H9 (cell line): ENCODE data around the gene RCHY1. TPM values are rescaled to one million over a fixed set of nuclear protein-coding genes. Genes with fewer than 3 reads are reported as not detected.

Experiments
- DNase-seq: peaks from one replicate; pipeline ENCODE4 v3.0.0-alpha.2; 2017
- H2AFZ ChIP-seq: one replicate; pipeline ENCODE4 v1.6.1; 2013; ENCODE audit warnings: mild to moderate bottlenecking, low read length, control low read depth, moderate library complexity
- H2AK5ac ChIP-seq: 2 replicates; pipeline ENCODE4 v1.6.1; 2013; ENCODE audit warnings: low read length, control low read depth, mixed read lengths; ENCODE audit not compliant: insufficient read length
- H2BK120ac ChIP-seq: one replicate; pipeline ENCODE4 v1.6.1; 2013; ENCODE audit warnings: low read depth, mild to moderate bottlenecking, low read length, control low read depth, inconsistent platforms; ENCODE audit not compliant: poor library complexity, severe bottlenecking
- H2BK12ac ChIP-seq: 2 replicates; pipeline ENCODE4 v1.6.1; 2013; ENCODE audit warnings: low read length, control low read depth, mixed read lengths, low read depth; ENCODE audit not compliant: insufficient read length
- H2BK15ac ChIP-seq: 2 replicates; pipeline ENCODE4 v1.6.1; 2013; ENCODE audit warnings: low read depth, low read length, control low read depth
- H2BK20ac ChIP-seq: one replicate; pipeline ENCODE4 v1.6.1; 2013; ENCODE audit warnings: low read depth, mild to moderate bottlenecking, low read length, control low read depth, inconsistent platforms; ENCODE audit not compliant: poor library complexity, severe bottlenecking
- H2BK5ac ChIP-seq: 2 replicates; pipeline ENCODE4 v1.6.1; 2013; ENCODE audit warnings: low read length, control low read depth, mixed read lengths; ENCODE audit not compliant: insufficient read length
- H3K14ac ChIP-seq: 2 replicates; pipeline ENCODE4 v1.6.1; 2013; ENCODE audit warnings: low read length, control low read depth; ENCODE audit not compliant: insufficient read depth
- H3K18ac ChIP-seq: 2 replicates; pipeline ENCODE4 v1.6.1; 2013; ENCODE audit warnings: low read depth, mild to moderate bottlenecking, mixed read lengths, low read length, control low read depth; ENCODE audit not compliant: insufficient read length
- H3K23ac ChIP-seq: 2 replicates; pipeline ENCODE4 v1.6.1; 2013; ENCODE audit warnings: low read length, control low read depth, mixed read lengths, low read depth; ENCODE audit not compliant: insufficient read length
- H3K23me2 ChIP-seq: 2 replicates; pipeline ENCODE4 v1.6.1; 2013; ENCODE audit warnings: low read depth, mild to moderate bottlenecking, mixed read lengths, low read length, control low read depth; ENCODE audit not compliant: insufficient read length, poor library complexity, severe bottlenecking
- H3K27ac ChIP-seq: 2 replicates; pipeline ENCODE4 v1.5.1; 2013; ENCODE audit warnings: low read length, control low read depth, mixed read lengths, low read depth; ENCODE audit not compliant: insufficient read length
- H3K27me3 ChIP-seq: 2 replicates; pipeline ENCODE4 v1.6.1; 2013; ENCODE audit warnings: low read length, control low read depth, inconsistent platforms; ENCODE audit not compliant: insufficient read depth
- H3K4ac ChIP-seq: 2 replicates; pipeline ENCODE4 v1.6.1; 2013; ENCODE audit warnings: low read depth, mild to moderate bottlenecking, control low read depth, inconsistent platforms, low read length, moderate library complexity
- H3K4me1 ChIP-seq: 2 replicates; pipeline ENCODE4 v1.6.1; 2013; ENCODE audit warnings: low read length, control low read depth, inconsistent platforms; ENCODE audit not compliant: insufficient read depth
- H3K4me2 ChIP-seq: 2 replicates; pipeline ENCODE4 v1.6.1; 2013; ENCODE audit warnings: low read length, control low read depth, mixed read lengths; ENCODE audit not compliant: insufficient read length, insufficient read depth
- H3K56ac ChIP-seq: 2 replicates; pipeline ENCODE4 v1.6.1; 2013; ENCODE audit warnings: low read depth, mild to moderate bottlenecking, mixed read lengths, low read length, control low read depth; ENCODE audit not compliant: insufficient read length
- H3K79me1 ChIP-seq: 2 replicates; pipeline ENCODE4 v1.6.1; 2013; ENCODE audit warnings: low read depth, mild to moderate bottlenecking, moderate library complexity, low read length, control low read depth, inconsistent platforms; ENCODE audit not compliant: insufficient read depth, poor library complexity, severe bottlenecking
- H3K79me2 ChIP-seq: 2 replicates; pipeline ENCODE4 v1.6.1; 2013; ENCODE audit warnings: low read length, control low read depth, inconsistent platforms; ENCODE audit not compliant: insufficient read depth
- H3K9ac ChIP-seq: 2 replicates; pipeline ENCODE4 v1.6.1; 2013; ENCODE audit warnings: low read length, control low read depth, mixed read lengths; ENCODE audit not compliant: insufficient read length; ENCODE audit errors: extremely low read depth
- H3K9me3 ChIP-seq: one replicate; pipeline ENCODE4 v1.6.1; 2013; ENCODE audit warnings: low read depth, low read length, inconsistent platforms; ENCODE audit not compliant: control insufficient read depth
- H3T11ph ChIP-seq: one replicate; pipeline ENCODE4 v1.6.1; 2013; ENCODE audit warnings: mild to moderate bottlenecking, low read length, control low read depth, inconsistent platforms
- H4K20me1 ChIP-seq: one replicate; pipeline ENCODE4 v1.6.1; 2013; ENCODE audit not compliant: control insufficient read depth, insufficient read length, insufficient read depth
- H4K5ac ChIP-seq: 2 replicates; pipeline ENCODE4 v1.6.1; 2013; ENCODE audit warnings: low read depth, mild to moderate bottlenecking, mixed read lengths, low read length, control low read depth; ENCODE audit not compliant: insufficient read length
- H4K8ac ChIP-seq: replicated peaks from 2 replicates; pipeline ENCODE4 v1.6.1; 2013; ENCODE audit warnings: low read length, control low read depth, mixed read lengths, low read depth; ENCODE audit not compliant: insufficient read length
- H4K91ac ChIP-seq: 2 replicates; pipeline ENCODE4 v1.6.1; 2013; ENCODE audit warnings: low read depth, mild to moderate bottlenecking, moderate library complexity, mixed read lengths, low read length, control low read depth; ENCODE audit not compliant: insufficient read length
- H3K27ac Mint-ChIP-seq, 3 experiments: 2 replicates in 2 of 3; 3 replicates in 1 of 3; pipeline ENCODE4 v1.8.0; 2020 to 2021; ENCODE audit warnings: mixed read lengths in 3 of 3, mild to moderate bottlenecking in 1 of 3, moderate library complexity in 1 of 3
- H3K27me3 Mint-ChIP-seq: 2 replicates; pipeline ENCODE4 v1.8.0; 2021; ENCODE audit warnings: low read depth, mild to moderate bottlenecking, moderate library complexity, mixed read lengths
- H3K36me3 Mint-ChIP-seq, 3 experiments: 2 replicates in 2 of 3; 3 replicates in 1 of 3; pipeline ENCODE4 v1.8.0; 2020 to 2021; ENCODE audit warnings: low read depth in 3 of 3, mixed read lengths in 3 of 3; ENCODE audit not compliant: insufficient read depth in 1 of 3
- H3K4me1 Mint-ChIP-seq, 2 experiments: 2 replicates each; pipeline ENCODE4 v1.8.0; 2020; ENCODE audit warnings: mixed read lengths in 2 of 2
- H3K4me3 Mint-ChIP-seq, 2 experiments: 2 replicates in 1 of 2; 3 replicates in 1 of 2; pipeline ENCODE4 v1.8.0; 2020 to 2021; ENCODE audit warnings: mild to moderate bottlenecking in 2 of 2, mixed read lengths in 2 of 2, moderate library complexity in 1 of 2
- H3K9me3 Mint-ChIP-seq, 2 experiments: 2 replicates in 1 of 2; 3 replicates in 1 of 2; pipeline ENCODE4 v1.8.0; 2020; ENCODE audit warnings: mild to moderate bottlenecking in 2 of 2, mixed read lengths in 2 of 2, moderate library complexity in 1 of 2
- CTCF ChIP-seq: fragments of 200-600 bp; sonication (generic); conservative IDR thresholded peaks from 3 replicates; pipeline ENCODE4 v1.8.0; 2021; ENCODE audit warnings: antibody characterized with exemption, mild to moderate bottlenecking
- WGBS: extraction: QIAGEN DNeasy Blood & Tissue Kit; methylation state at CpG from one replicate; pipeline ENCODE4 v1.1.7; 2013; ENCODE audit warnings: missing lambda C conversion rate, low lambda C conversion rate, mixed read lengths; ENCODE audit not compliant: insufficient read length; ENCODE audit errors: extremely low coverage; 5-methylcytosine and 5-hydroxymethylcytosine counted together
- long read RNA-seq: library from polyadenylated mRNA; unstranded; transcript quantifications from one replicate; pipeline ENCODE4 v2.0.0, GENCODE V29; 2020
- total RNA-seq: library from RNA; stranded (reverse); gene quantifications from 2 replicates; pipeline ENCODE4 v1.2.1, GENCODE V29; 2021

RCHY1 gene
- total RNA-seq = 47.7 and 47.9 TPM in 2 replicates
- long read RNA-seq, full-length matches to known transcripts = 281 of 318 reads
- long read RNA-seq, partial matches to known transcripts = 0 of 318 reads
- long read RNA-seq, other reads (novel, unspliced or antisense) = 37 of 318 reads

GRCh38 chr4:75514131-75514948 is at the start of gene RCHY1, which contains the start of gene THAP6:
RCHY1 (minus strand) TSS chr4:75514403; CDS start chr4:75514286, 117 bp downstream.
THAP6 (plus strand) TSS chr4:75514473; CDS start chr4:75515453, 980 bp downstream.
- H3K23me2 ChIP-seq = peaks cover 13% of the 10 kb centered on the region
- peak within 1 kb of the TSS; percentile 92 for H3K9ac ChIP-seq
- H3K27ac ChIP-seq = peak within 1 kb of the TSS; percentile 28
- H3K27me3 ChIP-seq = no peaks in the 10 kb centered on the region
- Mint-ChIP-seq H3K27ac (peak within 1 kb of the TSS; percentile 88 to 95 (median 93)), H3K4me3 (no peak within 1 kb of the TSS; a peak in 1 of 5 replicates), H3K27me3 (no peaks in the 10 kb centered on the region), H3K36me3 (peaks cover 16 to 49% (median 35%) of the 10 kb centered on the region in 3 experiments), H3K9me3 (peaks cover 0 to 7% of the 10 kb centered on the region in 2 experiments; a peak in 1 of 5 replicates), H3K4me1 (peaks cover 17 to 19% of the 10 kb centered on the region in 2 experiments)
- no peak within 1 kb of the TSS for H2AFZ ChIP-seq
- H3K79me2 ChIP-seq = peaks cover 9% of the 10 kb centered on the region; the same call in 1 of the 2 replicates
- no peak within 1 kb of the TSS for H2BK12ac ChIP-seq
- H4K20me1 ChIP-seq = peaks cover 4% of the 10 kb centered on the region
- no peak within 1 kb of the TSS for H2BK20ac ChIP-seq
- peak within 1 kb of the TSS; percentile 41 for H4K5ac ChIP-seq
- H3K23ac ChIP-seq = no peak within 1 kb of the TSS
- no peak within 1 kb of the TSS for H2AK5ac ChIP-seq
- no peaks in the 10 kb centered on the region for H3K79me1 ChIP-seq
- peak within 1 kb of the TSS; percentile 57; the same call in 1 of the 2 replicates for H3K14ac ChIP-seq
- DNase-seq = peak; percentile 97
- no peak within 1 kb of the TSS for H3K56ac ChIP-seq
- H4K8ac ChIP-seq = no peak within 1 kb of the TSS
- no peak within 1 kb of the TSS for H4K91ac ChIP-seq
- no peak for TF ChIP-seq CTCF
- H3T11ph ChIP-seq = no peak within 1 kb of the TSS
- H3K9me3 ChIP-seq = no peaks in the 10 kb centered on the region
- no peak within 1 kb of the TSS for H2BK5ac ChIP-seq
- WGBS = no CpG with 5 or more reads among the region's 61 CpGs
- H2BK120ac ChIP-seq = no peak within 1 kb of the TSS
- peak within 1 kb of the TSS; percentile 60 for H3K18ac ChIP-seq
- H3K4me2 ChIP-seq = peak within 1 kb of the TSS; percentile 96
- no peak within 1 kb of the TSS for H3K4ac ChIP-seq
- H2BK15ac ChIP-seq = no peak within 1 kb of the TSS
- H3K4me1 ChIP-seq = peaks cover 8% of the 10 kb centered on the region
